SU-DHL-6 (cell line): ENCODE results near the gene TMEM50B.

ENCODE experiments used
- H2AFZ ChIP-seq: fragments of 200-600 bp; sonication (generic); 2 replicates; pipeline ENCODE4 v1.6.1; 2014; ENCODE audit warnings: low read depth, mild to moderate bottlenecking, moderate library complexity, mixed read lengths, antibody characterized with exemption, low read length; ENCODE audit not compliant: severe bottlenecking
- H3F3A ChIP-seq: fragments of 200-600 bp; shearing (Covaris generic); 2 replicates; pipeline ENCODE4 v1.6.0; 2016; ENCODE audit warnings: antibody characterized with exemption, mild to moderate bottlenecking; ENCODE audit not compliant: insufficient read depth
- H3K27ac ChIP-seq: fragments of 200-600 bp; sonication (generic); 2 replicates; pipeline ENCODE4 v1.5.1; 2016; ENCODE audit warnings: low read depth, mild to moderate bottlenecking, low read length, moderate library complexity, mixed read lengths
- H3K27me3 ChIP-seq: fragments of 200-600 bp; sonication (generic), shearing (Covaris generic); 2 replicates; pipeline ENCODE4 v1.6.0; 2014; ENCODE audit warnings: mild to moderate bottlenecking, low read length
- H3K36me3 ChIP-seq: fragments of 200-600 bp; sonication (generic); 2 replicates; pipeline ENCODE4 v1.6.1; 2014; ENCODE audit warnings: mild to moderate bottlenecking, low read length, mixed read lengths
- H3K4me2 ChIP-seq: fragments of 300-600, 200-600 bp; shearing (Covaris generic), sonication (generic); 2 replicates; pipeline ENCODE4 v1.6.0; 2014; ENCODE audit warnings: low read length, low read depth, mild to moderate bottlenecking; ENCODE audit not compliant: poor library complexity, severe bottlenecking
- H3K4me3 ChIP-seq: fragments of 200-600 bp; sonication (generic); 2 replicates; pipeline ENCODE4 v1.5.1; 2014; ENCODE audit warnings: antibody characterized with exemption, low read length, mild to moderate bottlenecking, mixed read lengths; ENCODE audit not compliant: insufficient read depth, poor library complexity, severe bottlenecking
- H3K79me2 ChIP-seq: fragments of 200-600 bp; sonication (generic); 2 replicates; pipeline ENCODE4 v1.6.1; 2014; ENCODE audit warnings: mild to moderate bottlenecking, low read length, moderate library complexity; ENCODE audit not compliant: insufficient read depth
- H3K9ac ChIP-seq: fragments of 200-600 bp; sonication (generic); 2 replicates; pipeline ENCODE4 v1.7.0; 2014; ENCODE audit warnings: mild to moderate bottlenecking, low read length
- H3K9me2 ChIP-seq: fragments of 200-600 bp; sonication (generic); replicated peaks from 2 replicates; pipeline ENCODE4 v1.6.1; 2014; ENCODE audit warnings: low read length; ENCODE audit not compliant: insufficient read depth
- H3K9me3 ChIP-seq: fragments of 200-600 bp; sonication (generic); 2 replicates; pipeline ENCODE4 v1.6.1; 2014; ENCODE audit warnings: low read length, mixed read lengths; ENCODE audit not compliant: insufficient read depth
- H4K20me1 ChIP-seq: fragments of 200-600 bp; sonication (generic); 2 replicates; pipeline ENCODE4 v1.6.1; 2014; ENCODE audit warnings: low read depth, mild to moderate bottlenecking, antibody characterized with exemption, low read length, moderate library complexity, mixed read lengths
- CTCF ChIP-seq: fragments of 200-600 bp; sonication (generic); IDR thresholded peaks from one replicate; pipeline ENCODE4 v1.5.1; 2017; ENCODE audit warnings: antibody characterized with exemption, mild to moderate bottlenecking, low read length, moderate library complexity; ENCODE audit not compliant: insufficient read depth, poor library complexity, severe bottlenecking
- EZH2phosphoT487 ChIP-seq: fragments of 200-600 bp; sonication (generic), shearing (Covaris generic); conservative IDR thresholded peaks from 2 replicates; pipeline ENCODE4 v1.6.1; 2018; ENCODE audit warnings: mild to moderate bottlenecking, antibody characterized with exemption, low read length, moderate library complexity, mixed read lengths

The TMEM50B gene

GRCh38 chr21:33492571-33492970 lies 12.8 kb upstream of the TMEM50B start:
- no peak overlapping the region for H3K9ac ChIP-seq
- no peaks in the 10 kb centered on the region for H3K36me3 ChIP-seq
- H3K9me3 ChIP-seq: no peaks in the 10 kb centered on the region
- TF ChIP-seq EZH2phosphoT487 (no peak), CTCF (no peak)
- H2AFZ ChIP-seq: no peak overlapping the region
- no peaks in the 10 kb centered on the region for H4K20me1 ChIP-seq
- no peaks in the 10 kb centered on the region for H3K27me3 ChIP-seq
- no peaks in the 10 kb centered on the region for H3K9me2 ChIP-seq
- 0 out of 2 replicates have a peak, but pooled peaks cover 4% of the 10 kb centered on the region for H3F3A ChIP-seq
- H3K4me2 ChIP-seq: no peak overlapping the region
- no peak overlapping the region for H3K27ac ChIP-seq
- no peaks in the 10 kb centered on the region for H3K79me2 ChIP-seq
- no peak overlapping the region for H3K4me3 ChIP-seq

GRCh38 chr21:33491373-33492102 lies 11.8 kb upstream of the TMEM50B start, which contains the start of gene DNAJC28:
Gene DNAJC28 (minus strand): TSS chr21:33491716. CDS start chr21:33489393, 2,323 bp downstream.
- no peaks in the 10 kb centered on the region for H4K20me1 ChIP-seq
- H3K9ac ChIP-seq: peak within 1 kb of the TSS; percentile 57
- H3K9me2 ChIP-seq: no peaks in the 10 kb centered on the region
- H2AFZ ChIP-seq: peak within 1 kb of the TSS; percentile 98
- peak within 1 kb of the TSS; percentile 34; the same call in 1 of the 2 replicates for H3K27ac ChIP-seq
- peak within 1 kb of the TSS; percentile 62 for H3K4me3 ChIP-seq
- TF ChIP-seq CTCF: no peak
- no peak for TF ChIP-seq EZH2phosphoT487
- no peaks in the 10 kb centered on the region for H3K79me2 ChIP-seq
- no peaks in the 10 kb centered on the region for H3K27me3 ChIP-seq
- H3K36me3 ChIP-seq: no peaks in the 10 kb centered on the region
- peak within 1 kb of the TSS; percentile 72 for H3K4me2 ChIP-seq
- H3F3A ChIP-seq: 0 out of 2 replicates have a peak, but pooled peaks cover 1% of the 10 kb centered on the region
- H3K9me3 ChIP-seq: no peaks in the 10 kb centered on the region

- Histone ChIP-seq H3K9ac (peak overlapping the region; percentile 57), H3K79me2 (no peaks in the 10 kb centered on the region), H3K4me3 (peak overlapping the region; percentile 62), H3K9me2 (no peaks in the 10 kb centered on the region), H2AFZ (peak overlapping the region; percentile 98), H3K36me3 (no peaks in the 10 kb centered on the region), H4K20me1 (no peaks in the 10 kb centered on the region), H3K27ac (no peak overlapping the region), H3K27me3 (no peaks in the 10 kb centered on the region), H3F3A (no peaks in the 10 kb centered on the region), H3K9me3 (no peaks in the 10 kb centered on the region), H3K4me2 (peak overlapping the region; percentile 72)
- TF ChIP-seq CTCF: no peak
- no peak for TF ChIP-seq EZH2phosphoT487
Observed at GRCh38 chr21:33490991-33491372, 11.2 kb upstream of the TMEM50B start.
